ENCODE results near the gene KCNK13.

Gene KCNK13

DNA sequence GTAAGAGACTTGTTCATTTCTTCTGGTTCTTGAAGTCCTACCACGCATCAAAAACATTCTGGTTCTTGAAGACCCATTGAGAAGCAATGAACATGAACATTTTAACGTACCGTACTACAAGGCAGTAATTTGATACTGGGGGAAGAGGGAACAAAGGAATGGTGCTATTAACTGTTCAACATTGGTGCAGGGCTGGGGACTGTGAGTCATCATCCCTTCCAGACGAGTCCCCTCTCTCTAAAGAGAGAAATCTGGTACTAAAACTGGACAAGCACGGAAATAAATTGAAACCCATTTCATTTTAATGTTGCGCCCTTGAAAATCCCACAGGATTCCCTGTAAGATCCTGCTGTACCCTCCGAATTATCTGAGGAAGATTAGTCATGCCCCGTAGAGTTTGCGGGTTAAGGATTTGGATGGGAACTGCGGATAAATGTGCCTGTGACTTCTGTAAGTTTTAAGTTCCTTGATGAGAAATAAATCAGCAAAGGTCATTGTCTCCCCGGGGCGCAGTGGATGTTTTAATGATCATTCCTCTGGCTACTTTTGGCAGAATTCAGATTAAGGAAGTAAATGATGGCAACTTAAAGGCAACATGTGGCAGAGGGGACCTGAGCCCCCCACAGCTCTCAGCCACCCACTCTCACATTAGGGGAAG, 78.6 kb downstream of the KCNK13 start (continued):
- TF ChIP-seq, protein P1, sequence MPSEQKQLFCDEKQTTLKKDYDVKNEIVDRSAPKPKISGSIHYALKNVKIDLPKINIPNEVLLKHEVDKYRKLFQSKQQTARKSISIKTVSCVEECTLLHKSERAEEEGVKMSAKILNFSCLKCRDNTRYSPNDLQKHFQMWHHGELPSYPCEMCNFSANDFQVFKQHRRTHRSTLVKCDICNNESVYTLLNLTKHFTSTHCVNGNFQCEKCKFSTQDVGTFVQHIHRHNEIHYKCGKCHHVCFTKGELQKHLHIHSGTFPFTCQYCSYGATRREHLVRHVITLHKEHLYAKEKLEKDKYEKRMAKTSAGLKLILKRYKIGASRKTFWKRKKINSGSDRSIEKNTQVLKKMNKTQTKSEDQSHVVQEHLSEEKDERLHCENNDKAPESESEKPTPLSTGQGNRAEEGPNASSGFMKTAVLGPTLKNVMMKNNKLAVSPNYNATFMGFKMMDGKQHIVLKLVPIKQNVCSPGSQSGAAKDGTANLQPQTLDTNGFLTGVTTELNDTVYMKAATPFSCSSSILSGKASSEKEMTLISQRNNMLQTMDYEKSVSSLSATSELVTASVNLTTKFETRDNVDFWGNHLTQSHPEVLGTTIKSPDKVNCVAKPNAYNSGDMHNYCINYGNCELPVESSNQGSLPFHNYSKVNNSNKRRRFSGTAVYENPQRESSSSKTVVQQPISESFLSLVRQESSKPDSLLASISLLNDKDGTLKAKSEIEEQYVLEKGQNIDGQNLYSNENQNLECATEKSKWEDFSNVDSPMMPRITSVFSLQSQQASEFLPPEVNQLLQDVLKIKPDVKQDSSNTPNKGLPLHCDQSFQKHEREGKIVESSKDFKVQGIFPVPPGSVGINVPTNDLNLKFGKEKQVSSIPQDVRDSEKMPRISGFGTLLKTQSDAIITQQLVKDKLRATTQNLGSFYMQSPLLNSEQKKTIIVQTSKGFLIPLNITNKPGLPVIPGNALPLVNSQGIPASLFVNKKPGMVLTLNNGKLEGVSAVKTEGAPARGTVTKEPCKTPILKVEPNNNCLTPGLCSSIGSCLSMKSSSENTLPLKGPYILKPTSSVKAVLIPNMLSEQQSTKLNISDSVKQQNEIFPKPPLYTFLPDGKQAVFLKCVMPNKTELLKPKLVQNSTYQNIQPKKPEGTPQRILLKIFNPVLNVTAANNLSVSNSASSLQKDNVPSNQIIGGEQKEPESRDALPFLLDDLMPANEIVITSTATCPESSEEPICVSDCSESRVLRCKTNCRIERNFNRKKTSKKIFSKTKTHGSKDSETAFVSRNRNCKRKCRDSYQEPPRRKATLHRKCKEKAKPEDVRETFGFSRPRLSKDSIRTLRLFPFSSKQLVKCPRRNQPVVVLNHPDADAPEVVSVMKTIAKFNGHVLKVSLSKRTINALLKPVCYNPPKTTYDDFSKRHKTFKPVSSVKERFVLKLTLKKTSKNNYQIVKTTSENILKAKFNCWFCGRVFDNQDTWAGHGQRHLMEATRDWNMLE (tag by site-specific recombination; conservative IDR thresholded peaks at IDR 0.05; ENCODE audit: low read depth): peak; percentile 32; the same call in 1 of the 2 replicates
- TF ChIP-seq TCF7L2 (IDR thresholded peaks at IDR 0.05; ENCODE audit: borderline replicate concordance, low read depth, low read length) (no peak), GFI1B (tag by site-specific recombination; IDR thresholded peaks at IDR 0.05) (no peak), ZNF248 (tag by site-specific recombination; IDR thresholded peaks at IDR 0.05) (no peak), OSR2 (tag by site-specific recombination; IDR thresholded peaks at IDR 0.05) (no peak), ZNF133 (tag by site-specific recombination; IDR thresholded peaks at IDR 0.05) (no peak), ZNF169 (tag by site-specific recombination; IDR thresholded peaks at IDR 0.05) (no peak), ZNF394 (tag by site-specific recombination; IDR thresholded peaks at IDR 0.05; ENCODE audit: borderline replicate concordance) (no peak), ZBTB17 (tag by site-specific recombination; IDR thresholded peaks at IDR 0.05) (peak; percentile 57), KLF10 (tag by site-specific recombination; IDR thresholded peaks at IDR 0.05) (no peak), ZFHX2 (tag by site-specific recombination; conservative IDR thresholded peaks at IDR 0.05) (no peak; the same call in 1 of the 2 replicates), ZNF670 (tag by site-specific recombination; IDR thresholded peaks at IDR 0.05; ENCODE audit: low read depth) (no peak), ZNF629 (tag by site-specific recombination; IDR thresholded peaks at IDR 0.05) (peak; percentile 28), IKZF3 (tag by site-specific recombination; IDR thresholded peaks at IDR 0.05) (peak; percentile 84), MEIS1 (CRISPR knock-in tag; IDR thresholded peaks at IDR 0.05; ENCODE audit: borderline replicate concordance) (no peak), ZNF785 (tag by site-specific recombination; IDR thresholded peaks at IDR 0.05) (no peak), MYNN (tag by site-specific recombination; IDR thresholded peaks at IDR 0.05; ENCODE audit: borderline replicate concordance) (peak; percentile 69; the same call in 1 of the 2 replicates), ZNF677 (tag by site-specific recombination; IDR thresholded peaks at IDR 0.05) (no peak), KLF9 (tag by site-specific recombination; IDR thresholded peaks at IDR 0.05; ENCODE audit: low read depth) (no peak), ZNF777 (tag by site-specific recombination; IDR thresholded peaks at IDR 0.05; ENCODE audit: borderline replicate concordance) (no peak)
- TF ChIP-seq, protein P2, sequence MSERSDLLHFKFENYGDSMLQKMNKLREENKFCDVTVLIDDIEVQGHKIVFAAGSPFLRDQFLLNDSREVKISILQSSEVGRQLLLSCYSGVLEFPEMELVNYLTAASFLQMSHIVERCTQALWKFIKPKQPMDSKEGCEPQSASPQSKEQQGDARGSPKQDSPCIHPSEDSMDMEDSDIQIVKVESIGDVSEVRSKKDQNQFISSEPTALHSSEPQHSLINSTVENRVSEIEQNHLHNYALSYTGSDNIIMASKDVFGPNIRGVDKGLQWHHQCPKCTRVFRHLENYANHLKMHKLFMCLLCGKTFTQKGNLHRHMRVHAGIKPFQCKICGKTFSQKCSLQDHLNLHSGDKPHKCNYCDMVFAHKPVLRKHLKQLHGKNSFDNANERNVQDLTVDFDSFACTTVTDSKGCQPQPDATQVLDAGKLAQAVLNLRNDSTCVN (tag by site-specific recombination; optimal IDR thresholded peaks at IDR 0.05): no peak
- TF ChIP-seq, protein P3, sequence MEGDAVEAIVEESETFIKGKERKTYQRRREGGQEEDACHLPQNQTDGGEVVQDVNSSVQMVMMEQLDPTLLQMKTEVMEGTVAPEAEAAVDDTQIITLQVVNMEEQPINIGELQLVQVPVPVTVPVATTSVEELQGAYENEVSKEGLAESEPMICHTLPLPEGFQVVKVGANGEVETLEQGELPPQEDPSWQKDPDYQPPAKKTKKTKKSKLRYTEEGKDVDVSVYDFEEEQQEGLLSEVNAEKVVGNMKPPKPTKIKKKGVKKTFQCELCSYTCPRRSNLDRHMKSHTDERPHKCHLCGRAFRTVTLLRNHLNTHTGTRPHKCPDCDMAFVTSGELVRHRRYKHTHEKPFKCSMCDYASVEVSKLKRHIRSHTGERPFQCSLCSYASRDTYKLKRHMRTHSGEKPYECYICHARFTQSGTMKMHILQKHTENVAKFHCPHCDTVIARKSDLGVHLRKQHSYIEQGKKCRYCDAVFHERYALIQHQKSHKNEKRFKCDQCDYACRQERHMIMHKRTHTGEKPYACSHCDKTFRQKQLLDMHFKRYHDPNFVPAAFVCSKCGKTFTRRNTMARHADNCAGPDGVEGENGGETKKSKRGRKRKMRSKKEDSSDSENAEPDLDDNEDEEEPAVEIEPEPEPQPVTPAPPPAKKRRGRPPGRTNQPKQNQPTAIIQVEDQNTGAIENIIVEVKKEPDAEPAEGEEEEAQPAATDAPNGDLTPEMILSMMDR (tag by site-specific recombination; IDR thresholded peaks at IDR 0.05): no peak
- TF ChIP-seq, protein P4, sequence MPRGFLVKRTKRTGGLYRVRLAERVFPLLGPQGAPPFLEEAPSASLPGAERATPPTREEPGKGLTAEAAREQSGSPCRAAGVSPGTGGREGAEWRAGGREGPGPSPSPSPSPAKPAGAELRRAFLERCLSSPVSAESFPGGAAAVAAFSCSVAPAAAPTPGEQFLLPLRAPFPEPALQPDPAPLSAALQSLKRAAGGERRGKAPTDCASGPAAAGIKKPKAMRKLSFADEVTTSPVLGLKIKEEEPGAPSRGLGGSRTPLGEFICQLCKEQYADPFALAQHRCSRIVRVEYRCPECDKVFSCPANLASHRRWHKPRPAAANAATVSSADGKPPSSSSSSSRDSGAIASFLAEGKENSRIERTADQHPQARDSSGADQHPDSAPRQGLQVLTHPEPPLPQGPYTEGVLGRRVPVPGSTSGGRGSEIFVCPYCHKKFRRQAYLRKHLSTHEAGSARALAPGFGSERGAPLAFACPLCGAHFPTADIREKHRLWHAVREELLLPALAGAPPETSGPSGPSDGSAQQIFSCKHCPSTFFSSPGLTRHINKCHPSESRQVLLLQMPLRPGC (tag by site-specific recombination; IDR thresholded peaks at IDR 0.05): 0 out of 2 replicates have a peak, but pooled peaks have one; percentile 30
- TF ChIP-seq, protein P5, sequence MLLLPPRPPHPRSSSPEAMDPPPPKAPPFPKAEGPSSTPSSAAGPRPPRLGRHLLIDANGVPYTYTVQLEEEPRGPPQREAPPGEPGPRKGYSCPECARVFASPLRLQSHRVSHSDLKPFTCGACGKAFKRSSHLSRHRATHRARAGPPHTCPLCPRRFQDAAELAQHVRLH (tag by site-specific recombination; IDR thresholded peaks at IDR 0.05): no peak
- TF ChIP-seq, protein P6, sequence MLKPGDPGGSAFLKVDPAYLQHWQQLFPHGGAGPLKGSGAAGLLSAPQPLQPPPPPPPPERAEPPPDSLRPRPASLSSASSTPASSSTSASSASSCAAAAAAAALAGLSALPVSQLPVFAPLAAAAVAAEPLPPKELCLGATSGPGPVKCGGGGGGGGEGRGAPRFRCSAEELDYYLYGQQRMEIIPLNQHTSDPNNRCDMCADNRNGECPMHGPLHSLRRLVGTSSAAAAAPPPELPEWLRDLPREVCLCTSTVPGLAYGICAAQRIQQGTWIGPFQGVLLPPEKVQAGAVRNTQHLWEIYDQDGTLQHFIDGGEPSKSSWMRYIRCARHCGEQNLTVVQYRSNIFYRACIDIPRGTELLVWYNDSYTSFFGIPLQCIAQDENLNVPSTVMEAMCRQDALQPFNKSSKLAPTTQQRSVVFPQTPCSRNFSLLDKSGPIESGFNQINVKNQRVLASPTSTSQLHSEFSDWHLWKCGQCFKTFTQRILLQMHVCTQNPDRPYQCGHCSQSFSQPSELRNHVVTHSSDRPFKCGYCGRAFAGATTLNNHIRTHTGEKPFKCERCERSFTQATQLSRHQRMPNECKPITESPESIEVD (tag by site-specific recombination; IDR thresholded peaks at IDR 0.05): peak; percentile 37; the same call in 1 of the 2 replicates
- TF ChIP-seq, protein P7, sequence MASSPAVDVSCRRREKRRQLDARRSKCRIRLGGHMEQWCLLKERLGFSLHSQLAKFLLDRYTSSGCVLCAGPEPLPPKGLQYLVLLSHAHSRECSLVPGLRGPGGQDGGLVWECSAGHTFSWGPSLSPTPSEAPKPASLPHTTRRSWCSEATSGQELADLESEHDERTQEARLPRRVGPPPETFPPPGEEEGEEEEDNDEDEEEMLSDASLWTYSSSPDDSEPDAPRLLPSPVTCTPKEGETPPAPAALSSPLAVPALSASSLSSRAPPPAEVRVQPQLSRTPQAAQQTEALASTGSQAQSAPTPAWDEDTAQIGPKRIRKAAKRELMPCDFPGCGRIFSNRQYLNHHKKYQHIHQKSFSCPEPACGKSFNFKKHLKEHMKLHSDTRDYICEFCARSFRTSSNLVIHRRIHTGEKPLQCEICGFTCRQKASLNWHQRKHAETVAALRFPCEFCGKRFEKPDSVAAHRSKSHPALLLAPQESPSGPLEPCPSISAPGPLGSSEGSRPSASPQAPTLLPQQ (tag by site-specific recombination; IDR thresholded peaks at IDR 0.05): 0 out of 2 replicates have a peak, but pooled peaks have one; percentile 49

Measured in HEK293 (cell line).